ENCODE measurements around the gene BMX.
A peak's percentile ranks its signal among the peaks of the same experiment; 100 is the strongest.

Gene BMX

GRCh38 chrX:15483891-15484290 is 16.7 kb upstream of the BMX start:
- no peak for TF ChIP-seq TAF1 (IDR thresholded peaks at IDR 0.05; ENCODE audit: borderline replicate concordance, low read depth, low read length)
- no peak for TF ChIP-seq POLR2A (IDR thresholded peaks at IDR 0.05; ENCODE audit: low read depth, low read length)
- no peak for TF ChIP-seq POLR2AphosphoS5 (IDR thresholded peaks at IDR 0.05; ENCODE audit: low read depth, low read length)
- DNase-seq (ENCODE audit: insufficient read length) (no peak), FAIRE-seq (no peak)

- TF ChIP-seq POLR2AphosphoS5 (IDR thresholded peaks at IDR 0.05; ENCODE audit: low read depth, low read length) (no peak), TAF1 (IDR thresholded peaks at IDR 0.05; ENCODE audit: borderline replicate concordance, low read depth, low read length) (no peak), POLR2A (IDR thresholded peaks at IDR 0.05; ENCODE audit: low read depth, low read length) (no peak)
- no peak for DNase-seq (ENCODE audit: insufficient read length)
- no peak for FAIRE-seq
These were observed 8.1 kb upstream of the BMX start for GRCh38 chrX:15492469-15492868.

GRCh38 chrX:15493118-15493962 is 7.3 kb upstream of the BMX start, which contains the start of gene PIR:
Gene PIR (minus strand): TSS chrX:15493333. CDS start chrX:15491257, 2,076 bp downstream.
- DNase-seq (ENCODE audit: insufficient read length) (peak; percentile 50), FAIRE-seq (peak; percentile 86)
- no peak for TF ChIP-seq POLR2A (IDR thresholded peaks at IDR 0.05; ENCODE audit: low read depth, low read length)
- no peak for TF ChIP-seq TAF1 (IDR thresholded peaks at IDR 0.05; ENCODE audit: borderline replicate concordance, low read depth, low read length)
- no peak for TF ChIP-seq POLR2AphosphoS5 (IDR thresholded peaks at IDR 0.05; ENCODE audit: low read depth, low read length)

GRCh38 chrX:15495801-15496200 is 4.8 kb upstream of the BMX start:
- no peak for FAIRE-seq
- TF ChIP-seq POLR2A (IDR thresholded peaks at IDR 0.05; ENCODE audit: low read depth, low read length) = no peak
- no peak for TF ChIP-seq POLR2AphosphoS5 (IDR thresholded peaks at IDR 0.05; ENCODE audit: low read depth, low read length)
- no peak for TF ChIP-seq TAF1 (IDR thresholded peaks at IDR 0.05; ENCODE audit: borderline replicate concordance, low read depth, low read length)
- no peak for DNase-seq (ENCODE audit: insufficient read length)

GRCh38 chrX:15496824-15497223 is 3.8 kb upstream of the BMX start:
- no peak for TF ChIP-seq POLR2AphosphoS5 (IDR thresholded peaks at IDR 0.05; ENCODE audit: low read depth, low read length)
- TF ChIP-seq POLR2A (IDR thresholded peaks at IDR 0.05; ENCODE audit: low read depth, low read length) = no peak
- no peak for TF ChIP-seq TAF1 (IDR thresholded peaks at IDR 0.05; ENCODE audit: borderline replicate concordance, low read depth, low read length)
- DNase-seq (ENCODE audit: insufficient read length) = no peak
- FAIRE-seq = no peak

GRCh38 chrX:15497865-15498264 is 2.7 kb upstream of the BMX start:
- FAIRE-seq = peak; percentile 84
- TF ChIP-seq POLR2AphosphoS5 (IDR thresholded peaks at IDR 0.05; ENCODE audit: low read depth, low read length) = no peak
- DNase-seq (ENCODE audit: insufficient read length) = peak; percentile 39

GRCh38 chrX:15498741-15499140 is 1.9 kb upstream of the BMX start:
- DNase-seq (ENCODE audit: insufficient read length) (no peak), FAIRE-seq (no peak)
- TF ChIP-seq POLR2AphosphoS5 (IDR thresholded peaks at IDR 0.05; ENCODE audit: low read depth, low read length) = no peak
- TF ChIP-seq TAF1 (IDR thresholded peaks at IDR 0.05; ENCODE audit: borderline replicate concordance, low read depth, low read length) = no peak
- TF ChIP-seq POLR2A (IDR thresholded peaks at IDR 0.05; ENCODE audit: low read depth, low read length) = no peak

- TF ChIP-seq TAF1 (IDR thresholded peaks at IDR 0.05; ENCODE audit: borderline replicate concordance, low read depth, low read length) (no peak), POLR2AphosphoS5 (IDR thresholded peaks at IDR 0.05; ENCODE audit: low read depth, low read length) (no peak), POLR2A (IDR thresholded peaks at IDR 0.05; ENCODE audit: low read depth, low read length) (no peak)
- DNase-seq (ENCODE audit: insufficient read length) (no peak), FAIRE-seq (no peak)
These were observed 631 bp upstream of the BMX start for GRCh38 chrX:15499976-15500375.

GRCh38 chrX:15501506-15501905 is 899 bp downstream of the BMX start:
- FAIRE-seq = no peak
- no peak for TF ChIP-seq POLR2A (IDR thresholded peaks at IDR 0.05; ENCODE audit: low read depth, low read length)
- TF ChIP-seq POLR2AphosphoS5 (IDR thresholded peaks at IDR 0.05; ENCODE audit: low read depth, low read length) = no peak
- TF ChIP-seq TAF1 (IDR thresholded peaks at IDR 0.05; ENCODE audit: borderline replicate concordance, low read depth, low read length) = no peak
- DNase-seq (ENCODE audit: insufficient read length) = no peak

- DNase-seq (ENCODE audit: insufficient read length) (no peak), FAIRE-seq (no peak)
- TF ChIP-seq TAF1 (IDR thresholded peaks at IDR 0.05; ENCODE audit: borderline replicate concordance, low read depth, low read length) (no peak), POLR2AphosphoS5 (IDR thresholded peaks at IDR 0.05; ENCODE audit: low read depth, low read length) (no peak), POLR2A (IDR thresholded peaks at IDR 0.05; ENCODE audit: low read depth, low read length) (no peak)
These were observed 4.1 kb downstream of the BMX start for GRCh38 chrX:15504661-15505060.

GRCh38 chrX:15505101-15505500 is 4.5 kb downstream of the BMX start:
- FAIRE-seq (no peak), DNase-seq (ENCODE audit: insufficient read length) (no peak)
- TF ChIP-seq POLR2AphosphoS5 (IDR thresholded peaks at IDR 0.05; ENCODE audit: low read depth, low read length) (no peak), POLR2A (IDR thresholded peaks at IDR 0.05; ENCODE audit: low read depth, low read length) (no peak), TAF1 (IDR thresholded peaks at IDR 0.05; ENCODE audit: borderline replicate concordance, low read depth, low read length) (no peak)

- FAIRE-seq = peak; percentile 14
- no peak for DNase-seq (ENCODE audit: insufficient read length)
- TF ChIP-seq POLR2A (IDR thresholded peaks at IDR 0.05; ENCODE audit: low read depth, low read length) = no peak
- TF ChIP-seq TAF1 (IDR thresholded peaks at IDR 0.05; ENCODE audit: borderline replicate concordance, low read depth, low read length) = no peak
- TF ChIP-seq POLR2AphosphoS5 (IDR thresholded peaks at IDR 0.05; ENCODE audit: low read depth, low read length) = no peak
These were observed 6.4 kb downstream of the BMX start for GRCh38 chrX:15507005-15507404.
